ENCODE results near the gene PPP3CA.
"Not testable (repeated sequence)": the region's sequence is repeated elsewhere in the genome, so short reads cannot be mapped to it uniquely, and the experiment has no call there.

Gene PPP3CA

DNA sequence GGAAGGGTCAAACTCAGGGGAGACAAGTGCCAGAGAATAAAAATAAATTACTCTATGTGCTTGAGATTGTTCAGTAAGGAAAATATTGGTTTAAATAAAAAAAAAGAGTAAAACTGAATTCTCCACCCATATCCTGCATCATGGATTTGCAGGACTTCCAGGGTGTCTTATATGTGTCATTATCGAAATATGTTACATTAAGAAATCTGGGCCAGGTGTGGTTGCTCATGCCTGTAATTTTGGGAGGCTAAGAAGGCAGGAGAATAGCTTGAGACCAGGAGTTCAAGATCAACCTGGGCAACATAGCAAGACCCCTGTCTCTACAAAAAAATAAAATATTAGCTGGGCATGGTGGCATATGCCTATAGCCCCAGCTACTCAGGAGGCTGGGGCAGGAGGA is 104.9 kb downstream of the PPP3CA start:
- Histone ChIP-seq H3K36me3 (ENCODE audit: control insufficient read depth, low read depth, low read length) (no peaks in the 10 kb centered on the region), H3K4me3 (ENCODE audit: low read length) (no peak overlapping the region), H3K27ac (ENCODE audit: low read length) (no peak overlapping the region), H3K4me1 (ENCODE audit: control insufficient read depth, low read depth, low read length) (peaks cover 10% of the 10 kb centered on the region), H3K9ac (ENCODE audit: low read length) (no peak overlapping the region), H3K9me3 (ENCODE audit: control insufficient read depth, low read depth, low read length) (no peaks in the 10 kb centered on the region), H3K27me3 (ENCODE audit: control insufficient read depth, insufficient read depth, low read length) (no peaks in the 10 kb centered on the region)

DNA sequence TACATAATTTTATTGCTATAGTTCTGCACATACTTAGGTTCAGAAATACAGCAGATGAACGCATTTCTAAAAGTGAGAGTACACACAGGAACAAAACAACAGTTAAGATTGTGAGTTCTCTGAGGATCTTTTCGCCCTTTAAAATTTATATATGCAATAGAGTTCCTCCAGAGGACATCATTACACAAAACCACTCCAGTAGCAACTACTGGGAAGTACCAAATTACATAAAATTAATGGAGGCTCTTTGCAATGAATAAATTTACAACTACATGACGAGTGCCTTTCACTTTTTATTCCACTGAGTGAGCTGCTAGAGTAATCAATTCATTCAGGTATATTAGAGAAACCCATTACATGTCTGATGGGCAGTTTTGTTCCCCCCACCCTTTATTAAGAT is 107.2 kb downstream of the PPP3CA start:
- Histone ChIP-seq H3K9me3 (ENCODE audit: control insufficient read depth, low read depth, low read length) (no peaks in the 10 kb centered on the region), H3K4me3 (ENCODE audit: low read length) (no peak overlapping the region), H3K27ac (ENCODE audit: low read length) (no peak overlapping the region), H3K9ac (ENCODE audit: low read length) (no peak overlapping the region), H3K27me3 (ENCODE audit: control insufficient read depth, insufficient read depth, low read length) (no peaks in the 10 kb centered on the region), H3K4me1 (ENCODE audit: control insufficient read depth, low read depth, low read length) (peaks cover 10% of the 10 kb centered on the region), H3K36me3 (ENCODE audit: control insufficient read depth, low read depth, low read length) (no peaks in the 10 kb centered on the region)

DNA sequence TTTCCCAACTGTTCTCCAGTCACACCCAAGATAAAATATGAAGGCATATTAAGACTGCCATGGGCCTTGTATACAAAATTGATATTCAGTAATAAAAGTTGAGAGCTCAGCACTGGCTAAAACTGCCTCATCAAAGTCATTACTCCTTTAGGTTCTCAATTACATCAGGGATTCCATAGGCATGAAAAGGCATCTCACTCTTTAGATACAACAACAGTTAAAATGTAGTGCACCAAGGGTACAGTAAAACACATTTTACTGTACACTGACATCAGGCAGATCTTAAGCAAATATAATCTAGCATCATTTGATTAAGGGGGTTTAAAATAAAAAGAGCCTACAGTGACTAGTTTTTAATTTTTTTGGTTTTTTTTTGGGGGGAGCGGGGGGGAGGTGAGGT is 107.7 kb downstream of the PPP3CA start:
- H3K36me3 ChIP-seq (ENCODE audit: control insufficient read depth, low read depth, low read length): no peaks in the 10 kb centered on the region
- H3K4me1 ChIP-seq (ENCODE audit: control insufficient read depth, low read depth, low read length): peaks cover 7% of the 10 kb centered on the region
- no peaks in the 10 kb centered on the region for H3K9me3 ChIP-seq (ENCODE audit: control insufficient read depth, low read depth, low read length)
- no peaks in the 10 kb centered on the region for H3K27me3 ChIP-seq (ENCODE audit: control insufficient read depth, insufficient read depth, low read length)
- no peak overlapping the region for H3K27ac ChIP-seq (ENCODE audit: low read length)
- H3K9ac ChIP-seq (ENCODE audit: low read length): no peak overlapping the region
- no peak overlapping the region for H3K4me3 ChIP-seq (ENCODE audit: low read length)

DNA sequence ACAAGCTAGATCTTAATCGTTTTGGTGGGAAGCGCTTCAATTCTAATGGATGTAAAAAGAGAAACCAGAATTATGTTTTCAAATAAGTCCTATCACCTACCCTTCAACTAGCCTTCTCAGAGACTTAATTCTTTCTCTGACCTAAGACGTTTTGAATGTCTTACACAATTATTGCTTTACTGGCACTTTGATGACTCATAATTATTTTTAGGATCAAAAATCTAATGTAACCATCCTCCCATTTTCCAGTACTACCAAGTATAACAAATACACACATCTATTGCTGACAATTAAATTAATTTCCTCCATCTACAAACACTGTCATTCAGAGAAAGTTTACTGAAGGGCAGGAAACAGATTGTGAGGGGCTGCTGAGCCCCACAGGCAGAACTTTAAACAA is 108.6 kb downstream of the PPP3CA start:
- H3K4me3 ChIP-seq (ENCODE audit: low read length): no peak overlapping the region
- no peak overlapping the region for H3K27ac ChIP-seq (ENCODE audit: low read length)
- no peaks in the 10 kb centered on the region for H3K4me1 ChIP-seq (ENCODE audit: control insufficient read depth, low read depth, low read length)

DNA sequence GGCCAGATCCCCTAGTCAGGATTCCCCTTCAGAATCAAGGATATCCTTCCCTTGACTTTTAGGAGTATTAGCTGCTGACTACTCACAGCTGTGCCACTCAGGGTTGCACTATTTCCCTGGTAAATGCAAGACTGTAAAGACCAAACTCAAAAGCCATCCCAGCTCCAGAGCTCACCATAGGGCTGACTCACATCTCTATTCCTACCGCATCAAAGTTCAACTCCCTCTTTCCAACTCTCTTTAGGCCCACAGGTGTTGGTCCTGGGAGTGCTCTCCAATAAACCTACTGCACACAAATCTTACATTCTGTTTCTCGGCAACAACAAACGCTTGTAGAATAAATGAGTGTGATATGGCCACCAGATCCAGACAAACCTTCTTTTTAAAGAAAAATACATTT is 109.6 kb downstream of the PPP3CA start:
- no peak overlapping the region for H3K9ac ChIP-seq (ENCODE audit: low read length)
- peaks cover 4% of the 10 kb centered on the region for H3K4me1 ChIP-seq (ENCODE audit: control insufficient read depth, low read depth, low read length)
- no peaks in the 10 kb centered on the region for H3K9me3 ChIP-seq (ENCODE audit: control insufficient read depth, low read depth, low read length)
- no peak overlapping the region for H3K27ac ChIP-seq (ENCODE audit: low read length)
- H3K27me3 ChIP-seq (ENCODE audit: control insufficient read depth, insufficient read depth, low read length): no peaks in the 10 kb centered on the region
- H3K36me3 ChIP-seq (ENCODE audit: control insufficient read depth, low read depth, low read length): no peaks in the 10 kb centered on the region
- H3K4me3 ChIP-seq (ENCODE audit: low read length): no peak overlapping the region

More for the DNA sequence above, 108.6 kb downstream of the PPP3CA start:
- Histone ChIP-seq H3K36me3 (ENCODE audit: control insufficient read depth, low read depth, low read length) (no peaks in the 10 kb centered on the region), H3K27me3 (ENCODE audit: control insufficient read depth, insufficient read depth, low read length) (no peaks in the 10 kb centered on the region), H3K9ac (ENCODE audit: low read length) (no peak overlapping the region), H3K9me3 (ENCODE audit: control insufficient read depth, low read depth, low read length) (no peaks in the 10 kb centered on the region)

DNA sequence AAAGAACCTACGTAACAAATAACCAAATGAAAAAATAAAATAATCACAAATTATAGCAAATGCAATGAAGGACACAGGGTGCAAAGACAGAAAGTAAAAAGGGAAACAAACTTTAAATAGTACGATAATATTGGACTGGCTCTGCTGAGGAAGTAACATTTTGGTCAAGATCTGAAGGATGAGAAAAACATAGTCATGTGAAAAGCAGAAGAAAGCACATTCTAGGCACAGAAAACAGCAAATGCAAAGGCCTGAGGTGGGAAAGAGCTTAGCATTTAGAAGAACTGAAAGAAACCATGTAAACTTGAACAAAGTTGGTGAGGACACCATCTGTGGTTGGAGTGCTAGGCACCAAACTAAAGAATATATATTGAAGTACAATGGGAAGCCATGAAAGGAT is 111.2 kb downstream of the PPP3CA start:
- Histone ChIP-seq H3K4me3 (ENCODE audit: low read length) (no peak overlapping the region), H3K36me3 (ENCODE audit: control insufficient read depth, low read depth, low read length) (no peaks in the 10 kb centered on the region), H3K27ac (ENCODE audit: low read length) (no peak overlapping the region), H3K4me1 (ENCODE audit: control insufficient read depth, low read depth, low read length) (peaks cover 6% of the 10 kb centered on the region), H3K9ac (ENCODE audit: low read length) (no peak overlapping the region), H3K27me3 (ENCODE audit: control insufficient read depth, insufficient read depth, low read length) (no peaks in the 10 kb centered on the region), H3K9me3 (ENCODE audit: control insufficient read depth, low read depth, low read length) (no peaks in the 10 kb centered on the region)

DNA sequence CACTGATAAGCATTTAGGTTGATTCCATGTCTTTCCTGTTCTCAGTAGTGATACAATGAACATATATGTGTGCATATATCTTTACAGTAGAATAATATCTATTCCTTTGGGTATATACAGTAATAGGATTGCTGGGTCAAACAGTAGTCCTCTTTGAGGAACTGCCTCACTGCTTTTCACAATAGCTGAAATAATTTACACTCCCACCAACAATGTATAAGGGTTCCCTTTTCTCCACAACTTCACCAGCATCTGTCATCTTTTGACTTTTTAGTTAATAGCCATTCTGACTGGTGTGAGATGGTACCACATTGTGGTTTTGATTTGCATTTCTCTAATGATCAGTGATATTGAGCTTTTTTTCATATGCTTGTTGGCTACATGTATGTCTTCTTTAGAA is 113.2 kb downstream of the PPP3CA start:
- not testable (repeated sequence) for H3K9ac ChIP-seq (ENCODE audit: low read length)

DNA sequence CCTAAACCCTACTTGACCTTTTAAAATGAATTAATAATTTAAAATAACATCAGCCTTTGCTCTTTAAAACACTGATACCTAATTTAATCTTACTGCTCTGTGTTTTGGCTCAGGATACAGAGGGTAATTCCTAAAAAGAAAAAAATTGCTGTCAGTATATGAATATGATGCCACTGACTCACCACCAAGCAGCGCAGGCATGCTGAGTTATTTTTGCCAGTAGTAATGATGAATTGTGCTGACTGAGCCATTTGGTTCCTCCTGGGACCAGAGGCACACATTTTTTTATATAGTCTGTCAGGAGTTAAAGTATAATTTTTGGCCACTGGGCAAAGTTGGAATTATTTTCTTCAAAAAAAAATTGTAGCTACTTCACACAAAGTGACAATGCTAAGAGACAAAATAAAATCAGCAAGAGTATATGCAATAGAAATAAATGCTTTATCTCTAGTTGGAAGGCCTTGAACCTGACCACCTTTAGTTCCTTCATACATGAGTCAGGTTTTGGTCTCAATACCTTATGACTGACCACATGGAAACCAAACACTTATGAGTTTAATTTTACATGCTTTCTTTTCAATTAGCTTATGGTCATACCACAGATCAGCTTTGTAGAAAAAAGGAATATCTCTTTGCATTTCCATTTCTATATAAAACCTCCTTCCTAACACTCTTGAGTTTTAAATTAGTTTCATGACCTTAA is 115.1 kb downstream of the PPP3CA start:
- Histone ChIP-seq H3K4me1 (ENCODE audit: control insufficient read depth, low read depth, low read length) (peaks cover 11% of the 10 kb centered on the region), H3K9me3 (ENCODE audit: control insufficient read depth, low read depth, low read length) (no peaks in the 10 kb centered on the region), H3K4me3 (ENCODE audit: low read length) (no peak overlapping the region), H3K9ac (ENCODE audit: low read length) (no peak overlapping the region), H3K36me3 (ENCODE audit: control insufficient read depth, low read depth, low read length) (no peaks in the 10 kb centered on the region), H3K27me3 (ENCODE audit: control insufficient read depth, insufficient read depth, low read length) (no peaks in the 10 kb centered on the region), H3K27ac (ENCODE audit: low read length) (no peak overlapping the region)

More for the DNA sequence above, 113.2 kb downstream of the PPP3CA start:
- peaks cover 11% of the 10 kb centered on the region for H3K4me1 ChIP-seq (ENCODE audit: control insufficient read depth, low read depth, low read length)
- H3K4me3 ChIP-seq (ENCODE audit: low read length); H3K9me3 ChIP-seq (ENCODE audit: control insufficient read depth, low read depth, low read length); H3K27ac ChIP-seq (ENCODE audit: low read length); H3K27me3 ChIP-seq (ENCODE audit: control insufficient read depth, insufficient read depth, low read length); H3K36me3 ChIP-seq (ENCODE audit: control insufficient read depth, low read depth, low read length): not testable (repeated sequence)

DNA sequence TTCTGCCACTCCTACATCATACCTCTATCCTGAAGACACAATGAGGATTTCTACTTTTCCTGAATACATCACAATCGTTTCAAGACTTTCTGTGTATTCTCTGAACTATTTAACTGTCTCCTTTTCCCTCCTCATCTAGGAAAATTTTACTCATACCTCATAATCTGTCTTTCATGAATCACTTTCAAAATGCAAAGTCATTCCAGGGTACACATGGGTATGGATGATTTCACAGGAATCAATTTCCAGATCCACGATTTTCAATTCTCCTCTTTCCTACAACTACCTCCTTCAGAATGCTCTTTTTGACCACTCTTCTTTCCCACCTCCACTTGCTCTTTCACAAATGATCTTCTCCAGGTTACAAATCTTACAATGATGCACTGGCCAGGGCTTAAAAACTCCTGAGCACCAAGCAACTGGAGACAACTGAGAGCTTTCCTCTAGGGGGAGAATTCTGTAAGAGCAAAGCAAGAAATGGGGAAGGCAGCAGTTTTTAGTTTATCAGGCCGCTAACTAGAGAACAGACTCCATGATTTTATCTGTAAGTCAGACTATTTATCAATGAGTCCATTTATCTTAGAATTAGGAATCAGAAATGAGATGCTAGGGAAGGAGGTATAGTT is 116.4 kb downstream of the PPP3CA start:
- Histone ChIP-seq H3K36me3 (ENCODE audit: control insufficient read depth, low read depth, low read length) (no peaks in the 10 kb centered on the region), H3K27me3 (ENCODE audit: control insufficient read depth, insufficient read depth, low read length) (no peaks in the 10 kb centered on the region), H3K27ac (ENCODE audit: low read length) (no peak overlapping the region), H3K9ac (ENCODE audit: low read length) (no peak overlapping the region), H3K9me3 (ENCODE audit: control insufficient read depth, low read depth, low read length) (no peaks in the 10 kb centered on the region), H3K4me3 (ENCODE audit: low read length) (no peak overlapping the region), H3K4me1 (ENCODE audit: control insufficient read depth, low read depth, low read length) (peaks cover 11% of the 10 kb centered on the region)

DNA sequence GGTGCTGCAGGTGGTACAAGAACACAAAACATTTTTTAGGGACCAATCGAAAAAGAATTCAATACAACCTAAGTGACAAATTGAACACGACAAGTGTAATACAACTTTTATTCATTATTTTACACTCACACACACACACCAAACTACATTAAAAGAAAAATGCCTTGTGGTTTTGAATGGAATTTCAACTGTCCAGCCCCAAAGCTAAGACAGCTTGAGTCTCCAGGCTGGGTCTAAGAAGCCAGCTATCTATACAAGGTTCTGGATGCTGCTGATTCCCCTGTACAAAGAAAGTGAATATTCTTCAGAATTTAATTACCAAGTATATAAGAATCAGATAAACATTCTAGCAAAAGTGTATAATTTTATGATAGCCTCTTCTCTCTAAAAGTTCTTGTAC is 118.2 kb downstream of the PPP3CA start:
- H3K27me3 ChIP-seq (ENCODE audit: control insufficient read depth, insufficient read depth, low read length): no peaks in the 10 kb centered on the region
- no peaks in the 10 kb centered on the region for H3K36me3 ChIP-seq (ENCODE audit: control insufficient read depth, low read depth, low read length)
- no peak overlapping the region for H3K27ac ChIP-seq (ENCODE audit: low read length)
- no peaks in the 10 kb centered on the region for H3K9me3 ChIP-seq (ENCODE audit: control insufficient read depth, low read depth, low read length)
- no peak overlapping the region for H3K9ac ChIP-seq (ENCODE audit: low read length)
- no peak overlapping the region for H3K4me3 ChIP-seq (ENCODE audit: low read length)
- H3K4me1 ChIP-seq (ENCODE audit: control insufficient read depth, low read depth, low read length): peaks cover 11% of the 10 kb centered on the region

DNA sequence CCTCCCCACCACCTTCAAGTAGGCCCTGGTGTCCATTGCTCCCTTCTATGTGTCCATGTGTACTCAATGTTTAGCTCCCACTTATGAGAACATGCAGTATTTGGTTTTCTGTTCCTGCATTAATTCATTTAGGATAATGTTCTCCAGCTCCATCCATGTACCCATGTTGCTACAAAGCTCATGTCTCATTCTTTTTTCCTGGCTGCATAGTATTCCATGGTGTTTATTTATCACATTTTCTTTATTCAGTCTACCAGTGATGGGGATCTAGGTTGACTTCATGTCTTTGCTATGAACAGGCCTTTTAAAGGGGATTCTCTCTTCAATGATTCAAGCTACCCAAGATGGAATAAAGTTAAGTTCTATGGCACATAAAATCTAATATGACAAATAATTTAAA is 119.6 kb downstream of the PPP3CA start:
- no peaks in the 10 kb centered on the region for H3K27me3 ChIP-seq (ENCODE audit: control insufficient read depth, insufficient read depth, low read length)
- H3K36me3 ChIP-seq (ENCODE audit: control insufficient read depth, low read depth, low read length): no peaks in the 10 kb centered on the region
- no peak overlapping the region for H3K9ac ChIP-seq (ENCODE audit: low read length)
- no peak overlapping the region for H3K27ac ChIP-seq (ENCODE audit: low read length)
- no peak overlapping the region for H3K4me3 ChIP-seq (ENCODE audit: low read length)
- peaks cover 7% of the 10 kb centered on the region for H3K4me1 ChIP-seq (ENCODE audit: control insufficient read depth, low read depth, low read length)
- H3K9me3 ChIP-seq (ENCODE audit: control insufficient read depth, low read depth, low read length): no peaks in the 10 kb centered on the region

Measured in iPS-18a (cell line).